Neural progenitor cell (in vitro differentiated cells): Measurements from ENCODE around the gene DTD1. TPM values are rescaled to one million over a fixed set of nuclear protein-coding genes. Genes with fewer than 3 reads are reported as not detected.
"Not testable (repeated sequence)": the region's sequence is repeated elsewhere in the genome, so short reads cannot be mapped to it uniquely, and the experiment has no call there.

Experiments
- DNase-seq: peaks from one replicate; pipeline ENCODE4 v3.0.0-alpha.2; 2016; ENCODE audit warnings: low spot score
- H2AFZ ChIP-seq: fragments of 200-600 bp; sonication (generic); replicated peaks from 2 replicates; pipeline ENCODE4 v1.6.1; 2016; ENCODE audit warnings: antibody characterized with exemption
- H3F3A ChIP-seq: fragments of 200-600 bp; sonication (generic); 2 replicates; pipeline ENCODE4 v1.6.1; 2016; ENCODE audit warnings: antibody characterized with exemption, low read depth
- H3K27ac ChIP-seq: fragments of 200-600 bp; sonication (generic); 2 replicates; pipeline ENCODE4 v1.5.1; 2016; ENCODE audit warnings: mild to moderate bottlenecking
- H3K27me3 ChIP-seq: fragments of 200-600 bp; sonication (generic); 2 replicates; pipeline ENCODE4 v1.6.1; 2016; ENCODE audit warnings: mild to moderate bottlenecking, moderate library complexity
- H3K36me3 ChIP-seq: fragments of 200-600 bp; sonication (generic); 2 replicates; pipeline ENCODE4 v1.5.1; 2016
- H3K4me1 ChIP-seq: fragments of 200-600 bp; sonication (generic); 2 replicates; pipeline ENCODE4 v1.6.1; 2016; ENCODE audit warnings: mixed run types
- H3K4me2 ChIP-seq: fragments of 200-600 bp; sonication (generic); 2 replicates; pipeline ENCODE4 v1.6.1; 2016
- H3K4me3 ChIP-seq: fragments of 200-600 bp; sonication (generic); 2 replicates; pipeline ENCODE4 v1.5.1; 2016
- H3K79me2 ChIP-seq: fragments of 200-600 bp; sonication (generic); 2 replicates; pipeline ENCODE4 v1.6.1; 2016; ENCODE audit warnings: low read depth
- H3K9ac ChIP-seq: fragments of 200-600 bp; sonication (generic); 2 replicates; pipeline ENCODE4 v1.6.1; 2016
- H3K9me3 ChIP-seq: fragments of 200-600 bp; sonication (generic); 2 replicates; pipeline ENCODE4 v1.5.1; 2016; ENCODE audit warnings: low read depth
- H4K20me1 ChIP-seq: fragments of 200-600 bp; sonication (generic); 2 replicates; pipeline ENCODE4 v1.6.1; 2016; ENCODE audit warnings: low read depth
- H3K27ac Mint-ChIP-seq: 3 replicates; pipeline ENCODE4 v1.8.0; 2021; ENCODE audit warnings: mixed read lengths
- H3K27me3 Mint-ChIP-seq: 2 replicates; pipeline ENCODE4 v1.8.0; 2022; ENCODE audit warnings: low read depth, mild to moderate bottlenecking, inconsistent platforms, moderate library complexity, mixed read lengths; ENCODE audit not compliant: insufficient read depth
- H3K36me3 Mint-ChIP-seq: 3 replicates; pipeline ENCODE4 v1.8.0; 2021; ENCODE audit warnings: mixed read lengths
- H3K4me1 Mint-ChIP-seq: 3 replicates; pipeline ENCODE4 v1.8.0; 2021; ENCODE audit warnings: mixed read lengths
- H3K4me3 Mint-ChIP-seq: 3 replicates; pipeline ENCODE4 v1.8.0; 2021; ENCODE audit warnings: mild to moderate bottlenecking, moderate library complexity, mixed read lengths
- H3K9me3 Mint-ChIP-seq: 3 replicates; pipeline ENCODE4 v1.8.0; 2020; ENCODE audit warnings: mixed read lengths
- EZH2 ChIP-seq: fragments of 200-600 bp; sonication (generic); IDR thresholded peaks from 2 replicates; pipeline ENCODE4 v1.6.1; 2017; ENCODE audit warnings: antibody characterized with exemption, mild to moderate bottlenecking, moderate library complexity
- EZH2phosphoT487 ChIP-seq: fragments of 200-600 bp; sonication (generic); IDR thresholded peaks from 2 replicates; pipeline ENCODE4 v1.6.1; 2017; ENCODE audit warnings: antibody characterized with exemption
- total RNA-seq: library from RNA; depleted of rRNA; stranded (reverse); fragments of >200 nt; gene quantifications from 2 replicates; pipeline ENCODE4 v1.2.3, GENCODE V29; 2015; ENCODE audit warnings: low replicate concordance
- TF ChIP-seq, protein P1 (sequence below): fragments of 200-600 bp; sonication (generic); IDR thresholded peaks from 2 replicates; pipeline ENCODE4 v1.5.1; 2017; ENCODE audit warnings: antibody characterized with exemption, mild to moderate bottlenecking

The DTD1 gene
- total RNA-seq, 1 donor from 2014 or later: 92.6 TPM

DNA sequence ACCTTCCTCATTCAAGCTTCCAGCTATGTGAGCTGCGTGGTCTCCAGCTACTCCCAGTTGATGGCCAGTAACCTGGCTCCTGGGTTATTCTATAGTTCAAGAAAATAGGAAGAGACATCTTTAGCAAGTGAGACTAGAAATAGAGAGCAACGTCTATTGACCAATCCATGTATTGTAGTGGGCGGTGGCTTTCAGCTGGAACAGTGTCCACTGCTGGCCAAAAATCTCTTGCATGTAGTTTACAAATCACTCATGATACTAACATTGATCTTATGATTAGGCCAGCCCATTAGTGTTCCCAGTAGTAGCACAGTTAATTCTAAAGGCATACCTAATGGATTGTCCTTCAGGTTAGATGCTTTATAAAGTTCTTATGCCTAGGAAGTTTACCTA is 166.8 kb downstream of the DTD1 start:
- no peak for DNase-seq
- Histone ChIP-seq H3K27me3 (no peaks in the 10 kb centered on the region), H3K36me3 (no peaks in the 10 kb centered on the region), H3K9ac (no peak overlapping the region), H3K4me1 (peaks cover 9% of the 10 kb centered on the region), H3K9me3 (no peaks in the 10 kb centered on the region), H3F3A (peaks cover 7% of the 10 kb centered on the region), H3K4me3 (no peak overlapping the region), H4K20me1 (peaks cover 7% of the 10 kb centered on the region), H3K4me2 (no peak overlapping the region), H3K79me2 (no peaks in the 10 kb centered on the region), H2AFZ (no peak overlapping the region), H3K27ac (no peak overlapping the region)
- Mint-ChIP-seq H3K27me3 (no peaks in the 10 kb centered on the region), H3K4me1 (peaks cover 16% of the 10 kb centered on the region), H3K9me3 (peaks cover 13% of the 10 kb centered on the region), H3K27ac (no peak overlapping the region), H3K36me3 (peaks cover 4% of the 10 kb centered on the region), H3K4me3 (no peak overlapping the region)
- TF ChIP-seq, protein P1, sequence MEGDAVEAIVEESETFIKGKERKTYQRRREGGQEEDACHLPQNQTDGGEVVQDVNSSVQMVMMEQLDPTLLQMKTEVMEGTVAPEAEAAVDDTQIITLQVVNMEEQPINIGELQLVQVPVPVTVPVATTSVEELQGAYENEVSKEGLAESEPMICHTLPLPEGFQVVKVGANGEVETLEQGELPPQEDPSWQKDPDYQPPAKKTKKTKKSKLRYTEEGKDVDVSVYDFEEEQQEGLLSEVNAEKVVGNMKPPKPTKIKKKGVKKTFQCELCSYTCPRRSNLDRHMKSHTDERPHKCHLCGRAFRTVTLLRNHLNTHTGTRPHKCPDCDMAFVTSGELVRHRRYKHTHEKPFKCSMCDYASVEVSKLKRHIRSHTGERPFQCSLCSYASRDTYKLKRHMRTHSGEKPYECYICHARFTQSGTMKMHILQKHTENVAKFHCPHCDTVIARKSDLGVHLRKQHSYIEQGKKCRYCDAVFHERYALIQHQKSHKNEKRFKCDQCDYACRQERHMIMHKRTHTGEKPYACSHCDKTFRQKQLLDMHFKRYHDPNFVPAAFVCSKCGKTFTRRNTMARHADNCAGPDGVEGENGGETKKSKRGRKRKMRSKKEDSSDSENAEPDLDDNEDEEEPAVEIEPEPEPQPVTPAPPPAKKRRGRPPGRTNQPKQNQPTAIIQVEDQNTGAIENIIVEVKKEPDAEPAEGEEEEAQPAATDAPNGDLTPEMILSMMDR: no peak
- TF ChIP-seq EZH2 (no peak), EZH2phosphoT487 (no peak)

DNA sequence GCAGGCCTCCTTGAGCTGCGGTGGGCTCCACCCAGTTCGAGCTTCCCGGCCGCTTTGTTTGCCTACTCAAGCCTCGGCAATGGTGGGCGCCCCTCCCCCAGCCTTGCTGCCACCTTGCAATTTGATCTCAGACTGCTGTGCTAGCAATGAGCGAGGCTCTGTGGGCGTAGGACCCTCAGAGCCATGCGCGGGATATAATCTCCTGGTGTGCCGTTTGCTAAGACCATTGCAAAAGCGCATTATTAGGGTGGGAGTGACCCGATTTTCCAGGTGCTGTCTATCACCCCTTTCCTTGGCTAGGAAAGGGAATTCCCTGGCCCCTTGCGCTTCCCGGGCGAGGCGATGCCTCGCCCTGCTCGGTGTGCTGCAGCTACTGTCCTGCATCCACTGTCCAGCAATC is 173.0 kb downstream of the DTD1 start:
- not testable (repeated sequence) for H3K27me3 ChIP-seq, H3K4me1 ChIP-seq, DNase-seq, H3K36me3 ChIP-seq, H4K20me1 ChIP-seq, H3K9me3 ChIP-seq, H2AFZ ChIP-seq, H3F3A ChIP-seq, H3K4me3 ChIP-seq, H3K79me2 ChIP-seq, H3K27me3 Mint-ChIP-seq, H3K4me1 Mint-ChIP-seq, H3K4me2 ChIP-seq, H3K27ac Mint-ChIP-seq, H3K27ac ChIP-seq, H3K4me3 Mint-ChIP-seq, H3K9ac ChIP-seq
- Mint-ChIP-seq H3K36me3 (peaks cover 13% of the 10 kb centered on the region), H3K9me3 (peaks cover 18% of the 10 kb centered on the region)

DNA sequence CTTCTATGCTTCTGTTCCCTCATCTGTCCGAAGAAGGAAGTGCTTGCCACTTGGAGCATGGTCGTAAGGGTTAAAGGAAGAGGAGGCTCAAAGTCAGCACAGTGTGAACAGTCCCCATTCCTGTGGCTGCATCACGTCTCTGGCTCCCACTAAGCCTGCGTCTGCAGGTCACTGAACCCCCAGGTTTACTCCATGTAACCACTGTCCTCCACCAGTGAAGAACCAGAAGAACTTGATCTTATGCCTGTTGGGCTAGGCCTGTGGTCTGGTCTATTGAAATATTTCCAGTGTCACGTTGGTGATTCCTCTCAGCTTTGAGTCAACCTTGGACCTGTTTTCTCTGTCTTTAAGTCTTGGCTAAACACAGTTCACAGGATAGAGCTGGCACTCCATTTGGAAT is 179.8 kb downstream of the DTD1 start:
- no peaks in the 10 kb centered on the region for H4K20me1 ChIP-seq
- H3K9ac ChIP-seq: no peak overlapping the region
- Mint-ChIP-seq H3K4me3 (no peak overlapping the region), H3K27me3 (peaks cover 2% of the 10 kb centered on the region), H3K27ac (peak overlapping the region; percentile 43), H3K36me3 (peaks cover 8% of the 10 kb centered on the region), H3K4me1 (no peaks in the 10 kb centered on the region), H3K9me3 (peaks cover 3% of the 10 kb centered on the region)
- no peak overlapping the region for H2AFZ ChIP-seq
- H3K27ac ChIP-seq: no peak overlapping the region
- H3K4me1 ChIP-seq: no peaks in the 10 kb centered on the region
- TF ChIP-seq EZH2: no peak
- no peaks in the 10 kb centered on the region for H3F3A ChIP-seq
- no peak overlapping the region for H3K4me2 ChIP-seq
- H3K27me3 ChIP-seq: no peaks in the 10 kb centered on the region
- no peaks in the 10 kb centered on the region for H3K36me3 ChIP-seq
- no peak for DNase-seq
- no peak overlapping the region for H3K4me3 ChIP-seq
- H3K79me2 ChIP-seq: no peaks in the 10 kb centered on the region
- no peaks in the 10 kb centered on the region for H3K9me3 ChIP-seq

DNA sequence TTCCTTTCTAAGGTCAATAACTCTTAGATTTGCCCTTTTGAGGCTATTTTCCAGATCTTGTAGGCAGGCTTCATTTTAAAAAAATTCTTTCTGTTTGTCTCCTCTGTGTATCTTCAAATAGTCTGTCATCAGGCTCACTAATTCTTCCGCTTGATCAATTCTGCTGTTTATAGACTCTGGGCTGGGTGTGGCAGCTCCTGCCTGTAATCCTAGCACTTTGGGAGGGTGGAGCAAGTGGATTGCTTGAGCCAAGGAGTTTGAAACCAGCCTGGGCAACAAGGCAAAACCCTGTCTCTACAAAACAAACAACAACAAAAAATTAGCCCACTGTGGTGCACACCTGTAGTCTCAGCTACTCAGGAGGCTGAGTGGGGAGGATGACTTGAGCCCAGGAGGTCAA is 185.7 kb downstream of the DTD1 start:
- TF ChIP-seq EZH2: no peak
- TF ChIP-seq, protein P1: no peak
- TF ChIP-seq EZH2phosphoT487: no peak
- Histone ChIP-seq H3K4me1 (no peaks in the 10 kb centered on the region), H4K20me1 (no peaks in the 10 kb centered on the region), H3K4me2 (no peak overlapping the region), H3K79me2 (no peaks in the 10 kb centered on the region), H2AFZ (no peak overlapping the region), H3K27ac (no peak overlapping the region), H3K4me3 (no peak overlapping the region), H3K9me3 (no peaks in the 10 kb centered on the region), H3K27me3 (no peaks in the 10 kb centered on the region), H3K9ac (no peak overlapping the region), H3K36me3 (no peaks in the 10 kb centered on the region), H3F3A (no peaks in the 10 kb centered on the region)
- Mint-ChIP-seq H3K27ac (no peak overlapping the region), H3K9me3 (no peaks in the 10 kb centered on the region), H3K4me1 (peaks cover 4% of the 10 kb centered on the region), H3K4me3 (no peak overlapping the region), H3K36me3 (no peaks in the 10 kb centered on the region), H3K27me3 (peaks cover 3% of the 10 kb centered on the region)
- peak; percentile 54 for DNase-seq
